NCI-H1092 treated with DMSO at 0.1 percent for 48 hours (cell line): ENCODE measurements around the gene RAB37.

Source experiments
- DNase-seq: peaks from one replicate; lab custom pipeline; 2025; lab: John Stamatoyannopoulos, UW

Gene RAB37

GRCh38 chr17:74736513-74737298, at the start of gene RAB37:
TSS of gene RAB37 (plus strand) at chr17:74737256. CDS start at chr17:74737273, 17 bp downstream.
- no peak for DNase-seq

GRCh38 chr17:74687886-74688285, 49.2 kb upstream of the RAB37 start:
- no peak for DNase-seq

- no peak for DNase-seq
These were observed 46.6 kb upstream of the RAB37 start for GRCh38 chr17:74690409-74690825.

- DNase-seq = no peak
These were observed 45.9 kb upstream of the RAB37 start for GRCh38 chr17:74691151-74691550.

GRCh38 chr17:74694081-74694480, 43.0 kb upstream of the RAB37 start:
- DNase-seq = no peak

- no peak for DNase-seq
These were observed 41.4 kb upstream of the RAB37 start for GRCh38 chr17:74695629-74696028.

- no peak for DNase-seq
These were observed 39.5 kb upstream of the RAB37 start for GRCh38 chr17:74697515-74697914.

GRCh38 chr17:74698069-74698468, 39.0 kb upstream of the RAB37 start:
- DNase-seq = no peak

GRCh38 chr17:74699236-74699635, 37.8 kb upstream of the RAB37 start:
- DNase-seq = no peak

- DNase-seq = no peak
These were observed 34.8 kb upstream of the RAB37 start for GRCh38 chr17:74702116-74702871.

- no peak for DNase-seq
These were observed 33.7 kb upstream of the RAB37 start for GRCh38 chr17:74703311-74703710.

- DNase-seq = no peak
These were observed 32.5 kb upstream of the RAB37 start for GRCh38 chr17:74704544-74704943.

GRCh38 chr17:74711058-74711824, 25.8 kb upstream of the RAB37 start:
- no peak for DNase-seq

- DNase-seq = no peak
These were observed 24.8 kb upstream of the RAB37 start for GRCh38 chr17:74712301-74712700.

- no peak for DNase-seq
These were observed 24.3 kb upstream of the RAB37 start, which contains the start of gene CD300LF for GRCh38 chr17:74712756-74713155. TSS of gene CD300LF (minus strand) at chr17:74712923. CDS start at chr17:74712866, 57 bp downstream.

- no peak for DNase-seq
These were observed 23.8 kb upstream of the RAB37 start for GRCh38 chr17:74713171-74713755.

GRCh38 chr17:74715144-74715543, 21.9 kb upstream of the RAB37 start:
- no peak for DNase-seq

GRCh38 chr17:74720506-74720905, 16.6 kb upstream of the RAB37 start:
- no peak for DNase-seq

GRCh38 chr17:74722782-74723181, 14.3 kb upstream of the RAB37 start:
- no peak for DNase-seq

- DNase-seq = no peak
These were observed 13.2 kb upstream of the RAB37 start for GRCh38 chr17:74723891-74724290.

- no peak for DNase-seq
These were observed 11.9 kb upstream of the RAB37 start for GRCh38 chr17:74725111-74725510.
